SH-SY5Y (cell line): ENCODE results near the gene SYT2.

ENCODE experiments used
- GATA2 ChIP-seq: IDR thresholded peaks from 2 replicates; pipeline ENCODE4 v1.6.1; 2011; ENCODE audit warnings: mild to moderate bottlenecking, low read depth, low read length
- GATA3 ChIP-seq: IDR thresholded peaks from 2 replicates; pipeline ENCODE4 v1.6.1; 2011; ENCODE audit warnings: low read depth, mild to moderate bottlenecking, low read length, moderate library complexity

GRCh38 chr1:202628646-202629215 lies 81.5 kb downstream of the SYT2 start:
- no peak for TF ChIP-seq GATA3
- no peak for TF ChIP-seq GATA2
